ENCODE data around the gene FNDC1.

Gene FNDC1

DNA sequence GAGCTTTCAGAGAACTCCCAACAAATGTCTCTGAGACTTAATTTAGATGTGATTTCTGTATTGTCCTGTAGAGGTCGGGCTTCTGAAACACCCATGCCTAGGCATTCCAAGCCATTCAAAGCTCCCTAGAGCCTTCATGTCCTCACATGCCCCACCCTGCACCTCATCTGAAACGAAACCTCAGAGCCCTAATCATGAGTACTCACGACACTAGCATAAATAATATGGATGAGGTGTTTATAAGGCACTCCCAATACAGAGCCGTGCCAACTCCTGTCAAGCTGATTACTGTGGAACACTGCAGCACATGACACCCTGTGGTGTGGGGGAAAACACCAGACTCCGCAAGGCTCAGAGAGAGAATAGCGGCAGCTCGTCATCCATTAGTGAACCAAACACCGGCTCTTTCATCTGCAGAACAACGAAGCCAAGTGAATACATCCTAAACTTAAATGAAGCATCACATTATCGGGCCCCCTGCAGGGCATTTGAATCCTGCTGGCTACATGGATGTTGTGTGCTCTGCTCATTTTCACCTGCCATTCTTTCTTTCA, 83.8 kb downstream of the FNDC1 start:
- H3K9ac ChIP-seq (ENCODE audit: low read depth, low read length) = no peak overlapping the region
- DNase-seq (peak; percentile 26), ATAC-seq (ENCODE audit: insufficient read depth, low read depth) (peak; percentile 81)
- H3K9me3 ChIP-seq (ENCODE audit: insufficient read depth, low read length, severe bottlenecking) = no peaks in the 10 kb centered on the region
- H3K36me3 ChIP-seq (ENCODE audit: insufficient read depth, low read length) = no peaks in the 10 kb centered on the region
- H3K4me2 ChIP-seq (ENCODE audit: insufficient read depth, low read length) = no peak overlapping the region
- no peak overlapping the region for H2AFZ ChIP-seq (ENCODE audit: low read depth, low read length)
- H3K79me2 ChIP-seq (ENCODE audit: insufficient read depth, low read length) = no peaks in the 10 kb centered on the region
- no peak for TF ChIP-seq EZH2 (IDR thresholded peaks at IDR 0.05; ENCODE audit: borderline replicate concordance, low read depth, low read length, severe bottlenecking)
- TF ChIP-seq, protein P1, sequence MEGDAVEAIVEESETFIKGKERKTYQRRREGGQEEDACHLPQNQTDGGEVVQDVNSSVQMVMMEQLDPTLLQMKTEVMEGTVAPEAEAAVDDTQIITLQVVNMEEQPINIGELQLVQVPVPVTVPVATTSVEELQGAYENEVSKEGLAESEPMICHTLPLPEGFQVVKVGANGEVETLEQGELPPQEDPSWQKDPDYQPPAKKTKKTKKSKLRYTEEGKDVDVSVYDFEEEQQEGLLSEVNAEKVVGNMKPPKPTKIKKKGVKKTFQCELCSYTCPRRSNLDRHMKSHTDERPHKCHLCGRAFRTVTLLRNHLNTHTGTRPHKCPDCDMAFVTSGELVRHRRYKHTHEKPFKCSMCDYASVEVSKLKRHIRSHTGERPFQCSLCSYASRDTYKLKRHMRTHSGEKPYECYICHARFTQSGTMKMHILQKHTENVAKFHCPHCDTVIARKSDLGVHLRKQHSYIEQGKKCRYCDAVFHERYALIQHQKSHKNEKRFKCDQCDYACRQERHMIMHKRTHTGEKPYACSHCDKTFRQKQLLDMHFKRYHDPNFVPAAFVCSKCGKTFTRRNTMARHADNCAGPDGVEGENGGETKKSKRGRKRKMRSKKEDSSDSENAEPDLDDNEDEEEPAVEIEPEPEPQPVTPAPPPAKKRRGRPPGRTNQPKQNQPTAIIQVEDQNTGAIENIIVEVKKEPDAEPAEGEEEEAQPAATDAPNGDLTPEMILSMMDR (IDR thresholded peaks at IDR 0.05; ENCODE audit: borderline replicate concordance, extremely low read depth, low read length, poor library complexity, severe bottlenecking) = peak; percentile 66
- no peak overlapping the region for H3K27ac ChIP-seq (ENCODE audit: low read length)
- no peaks in the 10 kb centered on the region for H4K20me1 ChIP-seq (ENCODE audit: insufficient read depth, low read length)
- H3K4me3 ChIP-seq (ENCODE audit: low read depth in 1 of 2, low read length in 2 of 2) = no peak overlapping the region
- no peaks in the 10 kb centered on the region for H3K27me3 ChIP-seq (ENCODE audit: insufficient read depth, low read length, poor library complexity)
- no peaks in the 10 kb centered on the region for H3K4me1 ChIP-seq (ENCODE audit: insufficient read depth, low read length)

GRCh38 chr6:159254186-159254585, 85.0 kb downstream of the FNDC1 start:
- Histone ChIP-seq H2AFZ (ENCODE audit: low read depth, low read length) (no peak overlapping the region), H3K4me3 (ENCODE audit: low read depth in 1 of 2, low read length in 2 of 2) (no peak overlapping the region), H3K9me3 (ENCODE audit: insufficient read depth, low read length, severe bottlenecking) (no peaks in the 10 kb centered on the region), H3K27ac (ENCODE audit: low read length) (no peak overlapping the region), H3K79me2 (ENCODE audit: insufficient read depth, low read length) (no peaks in the 10 kb centered on the region), H3K9ac (ENCODE audit: low read depth, low read length) (no peak overlapping the region), H3K4me1 (ENCODE audit: insufficient read depth, low read length) (no peaks in the 10 kb centered on the region), H3K27me3 (ENCODE audit: insufficient read depth, low read length, poor library complexity) (no peaks in the 10 kb centered on the region), H4K20me1 (ENCODE audit: insufficient read depth, low read length) (no peaks in the 10 kb centered on the region), H3K36me3 (ENCODE audit: insufficient read depth, low read length) (no peaks in the 10 kb centered on the region), H3K4me2 (ENCODE audit: insufficient read depth, low read length) (no peak overlapping the region)
- no peak for DNase-seq
- no peak for ATAC-seq (ENCODE audit: insufficient read depth, low read depth)
- TF ChIP-seq, protein P1 (IDR thresholded peaks at IDR 0.05; ENCODE audit: borderline replicate concordance, extremely low read depth, low read length, poor library complexity, severe bottlenecking) = no peak
- TF ChIP-seq EZH2 (IDR thresholded peaks at IDR 0.05; ENCODE audit: borderline replicate concordance, low read depth, low read length, severe bottlenecking) = no peak

- no peak for DNase-seq
- H3K4me1 ChIP-seq (ENCODE audit: insufficient read depth, low read length) = no peaks in the 10 kb centered on the region
Observed at GRCh38 chr6:159255434-159255951, 86.3 kb downstream of the FNDC1 start.

More at GRCh38 chr6:159255434-159255951, 86.3 kb downstream of the FNDC1 start:
- ATAC-seq (ENCODE audit: insufficient read depth, low read depth) = no peak
- Histone ChIP-seq H3K4me3 (ENCODE audit: low read depth in 1 of 2, low read length in 2 of 2) (no peak overlapping the region), H3K9me3 (ENCODE audit: insufficient read depth, low read length, severe bottlenecking) (no peaks in the 10 kb centered on the region), H3K79me2 (ENCODE audit: insufficient read depth, low read length) (no peaks in the 10 kb centered on the region), H4K20me1 (ENCODE audit: insufficient read depth, low read length) (no peaks in the 10 kb centered on the region), H2AFZ (ENCODE audit: low read depth, low read length) (no peak overlapping the region), H3K36me3 (ENCODE audit: insufficient read depth, low read length) (no peaks in the 10 kb centered on the region), H3K9ac (ENCODE audit: low read depth, low read length) (no peak overlapping the region), H3K27ac (ENCODE audit: low read length) (no peak overlapping the region), H3K27me3 (ENCODE audit: insufficient read depth, low read length, poor library complexity) (no peaks in the 10 kb centered on the region), H3K4me2 (ENCODE audit: insufficient read depth, low read length) (no peak overlapping the region)
- TF ChIP-seq, protein P1 (IDR thresholded peaks at IDR 0.05; ENCODE audit: borderline replicate concordance, extremely low read depth, low read length, poor library complexity, severe bottlenecking) = no peak
- no peak for TF ChIP-seq EZH2 (IDR thresholded peaks at IDR 0.05; ENCODE audit: borderline replicate concordance, low read depth, low read length, severe bottlenecking)

Measured in DND-41 (cell line).